GM18511 (cell line): ENCODE results near the gene ALLC.

Experiments
- ATAC-seq: cut with Tn5 transposase; IDR thresholded peaks from one replicate; pipeline ENCODE4 v1.9.1; 2021; ENCODE audit warnings: mild to moderate bottlenecking, moderate library complexity; ENCODE audit not compliant: unreplicated experiment

ALLC gene

GRCh38 chr2:3674066-3674845 is 16.3 kb downstream of the ALLC start:
- ATAC-seq, result no peak

GRCh38 chr2:3675687-3676086 is 17.7 kb downstream of the ALLC start:
- ATAC-seq, result no peak

- no peak for ATAC-seq
Measured at GRCh38 chr2:3677436-3677835, 19.4 kb downstream of the ALLC start.

DNA sequence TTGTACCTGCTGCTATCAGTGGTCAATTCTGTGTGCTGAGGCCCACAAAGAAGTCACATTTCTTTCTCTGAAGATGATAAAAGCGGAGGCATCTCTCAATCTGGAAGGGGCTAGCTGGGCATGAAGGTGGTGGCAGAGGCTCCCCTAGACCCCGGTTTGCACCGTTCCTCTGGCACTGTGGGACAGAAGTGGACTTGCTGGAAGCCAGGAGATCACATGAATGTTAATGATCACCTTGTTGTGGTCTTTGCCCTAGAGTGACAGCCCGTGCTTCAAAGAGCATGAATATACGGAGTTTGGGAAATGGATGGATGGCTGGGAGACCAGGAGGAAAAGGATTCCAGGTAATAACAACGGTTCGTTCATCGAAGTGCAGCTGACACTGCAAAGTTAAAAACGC is 20.2 kb downstream of the ALLC start:
- ATAC-seq, result no peak

- ATAC-seq, result no peak
Measured at GRCh38 chr2:3679180-3679579, 21.2 kb downstream of the ALLC start.

DNA sequence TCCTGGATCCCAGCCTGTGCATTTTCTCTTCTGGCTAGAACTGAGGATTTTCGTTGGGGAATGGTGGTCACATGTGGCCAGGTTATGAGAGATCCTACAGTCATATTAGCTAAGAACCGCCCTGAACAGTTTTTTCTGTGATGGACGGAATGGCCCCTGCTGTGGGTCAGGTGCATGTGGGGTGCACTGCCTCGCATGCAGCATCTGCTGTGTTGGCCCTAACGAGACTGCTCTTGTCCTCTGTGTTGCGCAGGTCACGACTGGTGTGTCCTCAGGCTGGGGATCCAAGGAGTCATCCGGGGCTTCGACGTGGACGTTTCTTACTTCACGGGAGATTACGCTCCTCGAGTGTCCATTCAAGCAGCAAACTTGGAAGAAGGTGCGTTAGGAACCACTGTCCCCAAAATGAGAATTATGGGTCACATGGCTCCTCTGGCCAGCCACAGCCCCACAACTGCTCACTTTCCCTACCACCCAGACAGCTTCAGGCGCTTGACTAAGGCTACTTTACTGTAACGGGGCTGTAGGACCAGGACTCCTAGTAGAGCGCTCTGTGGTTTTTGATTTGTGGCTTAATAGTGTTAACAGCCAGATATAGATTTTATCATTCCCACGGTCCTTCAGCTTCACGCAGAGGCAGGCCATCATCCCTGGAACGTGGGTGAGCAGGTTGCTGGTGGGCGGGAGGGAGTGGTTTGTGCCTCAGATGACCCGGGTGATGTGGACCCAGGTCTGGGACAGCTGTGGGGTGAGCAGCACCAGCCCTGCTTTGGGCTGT is 21.8 kb downstream of the ALLC start:
- ATAC-seq, result no peak

DNA sequence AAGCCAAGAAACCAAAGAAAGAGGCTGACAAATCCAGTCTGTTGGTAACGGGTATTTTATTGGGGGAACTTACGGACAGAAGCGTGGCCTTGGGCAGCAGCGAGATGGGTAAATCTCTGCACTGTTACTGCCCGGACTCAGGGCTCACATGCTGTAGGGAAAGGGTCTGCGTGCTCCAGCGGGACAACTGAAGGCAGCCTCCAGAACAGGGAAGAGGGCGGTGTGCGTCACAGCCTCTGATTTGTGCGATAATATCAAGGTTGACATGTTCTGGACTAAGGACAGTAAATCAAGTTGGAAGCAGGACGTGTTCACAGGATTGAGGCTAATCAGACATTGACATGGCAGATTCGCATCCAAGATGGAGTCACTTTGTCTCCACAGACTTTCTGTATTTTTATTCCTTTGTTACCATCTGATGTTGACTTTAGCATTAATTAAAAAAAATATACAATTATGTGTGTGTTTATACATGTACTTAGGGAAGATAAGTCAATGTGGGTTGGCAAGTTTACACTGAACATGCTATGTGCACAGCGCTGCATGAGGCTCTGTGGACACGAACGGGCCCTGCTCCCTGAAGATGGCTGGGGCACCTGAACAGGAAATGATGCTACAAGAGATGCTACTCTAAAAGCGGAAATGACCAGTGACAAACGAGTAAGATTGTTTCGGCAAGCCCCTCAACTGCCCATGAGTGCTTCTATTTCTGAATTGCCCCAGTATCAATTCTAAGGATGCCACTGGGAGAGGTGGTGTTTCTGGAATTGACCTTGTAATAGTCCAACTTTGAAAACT is 22.7 kb downstream of the ALLC start:
- ATAC-seq, result no peak

- ATAC-seq, result no peak
Measured at GRCh38 chr2:3681625-3682024, 23.6 kb downstream of the ALLC start.

GRCh38 chr2:3682811-3683210 is 24.8 kb downstream of the ALLC start:
- ATAC-seq, result no peak

DNA sequence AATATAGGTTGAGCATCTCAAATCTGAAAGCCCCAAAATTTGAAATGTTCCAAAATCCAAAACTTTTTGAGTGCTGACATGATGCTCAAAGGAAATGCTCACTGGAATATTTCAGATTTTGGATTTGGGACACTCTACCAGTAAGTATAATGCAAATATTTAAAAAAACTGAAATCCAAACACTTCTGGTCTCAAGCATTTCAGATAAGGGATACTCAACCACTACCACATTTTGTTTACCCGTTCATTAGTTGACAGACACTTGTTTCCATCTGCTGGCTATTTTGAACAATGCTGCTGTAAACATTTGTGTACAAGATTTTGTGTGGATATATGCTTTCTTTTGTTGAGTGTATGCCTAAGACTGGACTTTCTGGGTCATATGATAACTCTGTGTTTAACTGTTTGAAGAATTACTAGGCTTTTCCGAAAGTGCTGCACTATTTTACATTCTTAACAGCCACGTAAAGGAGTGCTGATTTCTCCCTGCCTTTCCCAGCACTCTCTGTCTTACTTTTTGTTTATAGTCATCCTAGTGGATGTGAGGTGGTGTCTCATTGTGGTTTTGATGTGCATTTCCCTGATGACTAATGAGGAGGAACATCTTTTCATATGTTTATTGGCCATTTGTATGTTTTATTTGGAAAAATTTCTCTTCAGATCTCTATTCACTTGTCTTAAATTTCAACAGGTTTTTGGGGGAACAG is 25.9 kb downstream of the ALLC start:
- no peak for ATAC-seq

DNA sequence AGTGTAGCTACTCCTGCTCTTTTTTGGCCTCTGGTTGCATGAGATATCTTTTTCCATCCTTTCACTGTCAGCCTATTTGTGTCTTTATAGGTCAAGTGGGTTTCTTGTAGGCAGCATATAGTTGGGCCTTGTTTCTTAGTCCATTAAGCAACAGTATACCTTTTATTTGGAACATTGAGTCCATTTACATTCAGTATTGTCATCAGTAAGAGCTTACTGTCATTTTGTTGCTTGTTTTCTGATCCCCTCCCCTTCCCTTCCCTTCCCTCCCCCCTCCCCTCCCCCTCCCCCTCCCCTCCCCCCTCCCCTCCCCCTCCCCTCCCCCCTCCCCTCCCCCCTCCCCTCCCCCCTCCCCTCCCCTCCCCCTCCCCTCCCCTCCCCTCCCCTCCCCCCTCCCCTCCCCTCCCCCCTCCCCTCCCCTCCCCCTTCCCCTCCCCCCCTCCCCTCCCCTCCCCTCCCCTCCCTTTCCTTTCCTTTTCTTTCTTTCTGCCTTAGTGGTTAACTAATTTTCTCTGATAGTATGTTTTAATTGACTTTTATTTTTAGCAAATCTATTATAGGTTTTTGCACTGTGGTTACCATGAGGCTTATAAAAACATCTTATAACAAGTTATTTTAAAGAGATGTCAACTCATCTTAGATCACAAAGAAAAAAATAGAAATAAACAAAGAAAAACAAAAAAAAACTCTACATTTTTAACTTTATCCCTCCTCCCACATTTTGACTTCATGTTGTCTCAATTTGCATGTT is 32.2 kb downstream of the ALLC start:
- no peak for ATAC-seq

DNA sequence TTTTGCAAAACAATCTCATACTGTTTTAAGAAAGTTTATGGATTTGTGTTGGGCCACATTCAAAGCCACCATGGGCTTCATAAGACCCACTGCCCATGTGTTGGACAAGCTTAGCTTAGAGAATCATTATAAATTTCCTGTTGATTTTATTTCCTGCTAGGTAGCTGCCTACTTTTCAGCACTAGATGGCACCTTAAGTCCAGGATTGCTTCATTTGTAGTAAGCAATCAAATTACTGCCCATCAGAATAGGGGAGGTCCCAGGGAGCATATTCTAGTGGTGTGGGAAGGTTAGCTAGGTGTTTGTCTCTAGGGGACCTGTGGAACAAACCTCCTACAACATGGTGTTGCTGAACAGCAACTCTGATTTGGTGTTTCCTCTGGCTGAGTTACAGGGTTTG is 34.4 kb downstream of the ALLC start:
- no peak for ATAC-seq

- ATAC-seq, result no peak
Measured at GRCh38 chr2:3696545-3696944, 38.5 kb downstream of the ALLC start.

DNA sequence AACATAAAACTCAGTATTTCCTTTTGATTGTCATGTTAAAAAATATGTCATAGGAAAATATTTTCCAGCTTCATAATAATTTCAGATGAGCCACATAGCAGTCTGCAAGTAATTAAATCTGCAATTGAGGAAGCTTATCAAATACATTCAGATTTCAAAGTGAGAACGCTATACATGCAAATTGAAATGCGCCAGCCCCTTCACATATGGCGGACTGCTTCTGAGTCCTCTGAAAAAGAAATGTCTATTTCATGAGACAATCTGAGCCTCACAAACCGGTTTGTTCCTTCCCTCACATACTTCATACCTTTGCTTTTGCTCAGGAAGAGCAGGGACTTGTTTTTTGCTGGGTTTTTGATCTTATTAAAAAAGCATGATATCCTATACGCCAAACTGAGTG is 43.1 kb downstream of the ALLC start:
- no peak for ATAC-seq

GRCh38 chr2:3703236-3703756 is 45.3 kb downstream of the ALLC start, which contains the start of gene DCDC2C:
Gene DCDC2C (plus strand): TSS chr2:3703575. CDS start chr2:3703752, 177 bp downstream.
- ATAC-seq, result no peak

DNA sequence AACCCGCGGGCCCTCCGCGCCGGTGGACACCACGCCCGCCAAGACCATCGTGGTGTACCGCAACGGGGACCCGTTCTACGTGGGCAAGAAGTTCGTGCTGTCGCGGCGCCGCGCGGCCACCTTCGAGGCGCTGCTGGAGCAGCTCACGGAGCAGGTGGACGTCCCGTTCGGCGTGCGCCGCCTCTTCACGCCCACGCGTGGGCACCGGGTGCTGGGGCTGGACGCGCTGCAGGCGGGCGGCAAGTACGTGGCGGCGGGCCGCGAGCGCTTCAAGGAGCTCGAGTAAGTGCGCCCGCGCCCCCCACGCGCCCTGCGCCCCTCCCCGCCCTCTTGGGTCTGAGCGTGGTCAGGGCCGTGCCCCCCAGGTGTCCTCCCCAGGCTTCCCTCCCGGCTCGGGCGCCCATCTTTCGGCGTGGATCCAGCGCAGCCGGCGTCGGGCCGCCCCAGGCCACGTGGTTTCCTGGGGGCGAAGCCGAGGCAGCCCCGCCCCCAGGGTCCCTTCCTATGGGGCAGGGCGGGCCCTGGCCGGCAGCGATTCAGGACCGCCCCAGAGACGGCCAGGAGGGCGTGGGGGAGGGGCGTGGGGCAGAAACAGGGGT is 45.9 kb downstream of the ALLC start:
- no peak for ATAC-seq

DNA sequence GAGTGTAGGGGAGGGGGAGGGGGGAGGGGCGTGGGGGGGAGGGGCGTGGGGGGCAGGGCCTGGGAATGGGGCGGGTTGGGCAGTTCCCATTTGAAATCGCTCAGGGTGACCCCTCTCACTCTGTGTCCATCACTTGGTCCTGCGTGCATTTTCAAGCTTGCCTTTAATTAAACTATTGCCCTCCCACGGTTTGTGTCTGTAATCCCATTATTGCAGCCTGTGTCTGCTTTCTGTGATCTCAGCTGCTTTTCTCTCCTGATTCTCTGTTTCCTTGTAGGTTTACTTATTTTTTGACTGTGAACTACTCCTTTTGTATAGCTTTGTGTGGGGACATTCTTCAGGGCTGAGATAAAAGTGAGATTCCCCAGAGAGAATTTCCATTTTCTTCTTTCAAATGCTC is 46.7 kb downstream of the ALLC start:
- no peak for ATAC-seq

DNA sequence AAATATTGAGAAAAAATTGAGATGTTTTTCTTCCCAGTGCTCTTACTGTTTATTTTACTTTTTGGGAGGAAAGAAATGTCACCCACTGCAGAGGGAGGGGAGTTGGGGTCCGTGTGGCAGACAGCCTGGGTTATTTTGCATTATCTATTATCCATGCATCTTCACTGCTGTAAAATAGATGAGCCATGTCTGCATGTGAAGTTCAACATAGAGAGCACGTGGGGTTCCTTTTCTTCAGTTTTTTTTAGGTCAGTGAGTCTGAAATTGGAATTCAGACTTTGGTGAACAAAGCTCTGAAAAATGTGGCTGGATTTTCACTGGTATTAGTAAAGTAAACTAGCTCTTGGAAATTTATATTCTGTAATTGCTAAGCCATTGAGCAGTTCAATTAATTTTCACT is 47.8 kb downstream of the ALLC start:
- no peak for ATAC-seq

GRCh38 chr2:3706892-3707291 is 48.9 kb downstream of the ALLC start:
- ATAC-seq, result no peak

GRCh38 chr2:3708576-3708975 is 50.6 kb downstream of the ALLC start:
- no peak for ATAC-seq
